Measurements from ENCODE around the gene ZNF81.
"Not testable (repeated sequence)": the region's sequence is repeated elsewhere in the genome, so short reads cannot be mapped to it uniquely, and the experiment has no call there.

Gene ZNF81

DNA sequence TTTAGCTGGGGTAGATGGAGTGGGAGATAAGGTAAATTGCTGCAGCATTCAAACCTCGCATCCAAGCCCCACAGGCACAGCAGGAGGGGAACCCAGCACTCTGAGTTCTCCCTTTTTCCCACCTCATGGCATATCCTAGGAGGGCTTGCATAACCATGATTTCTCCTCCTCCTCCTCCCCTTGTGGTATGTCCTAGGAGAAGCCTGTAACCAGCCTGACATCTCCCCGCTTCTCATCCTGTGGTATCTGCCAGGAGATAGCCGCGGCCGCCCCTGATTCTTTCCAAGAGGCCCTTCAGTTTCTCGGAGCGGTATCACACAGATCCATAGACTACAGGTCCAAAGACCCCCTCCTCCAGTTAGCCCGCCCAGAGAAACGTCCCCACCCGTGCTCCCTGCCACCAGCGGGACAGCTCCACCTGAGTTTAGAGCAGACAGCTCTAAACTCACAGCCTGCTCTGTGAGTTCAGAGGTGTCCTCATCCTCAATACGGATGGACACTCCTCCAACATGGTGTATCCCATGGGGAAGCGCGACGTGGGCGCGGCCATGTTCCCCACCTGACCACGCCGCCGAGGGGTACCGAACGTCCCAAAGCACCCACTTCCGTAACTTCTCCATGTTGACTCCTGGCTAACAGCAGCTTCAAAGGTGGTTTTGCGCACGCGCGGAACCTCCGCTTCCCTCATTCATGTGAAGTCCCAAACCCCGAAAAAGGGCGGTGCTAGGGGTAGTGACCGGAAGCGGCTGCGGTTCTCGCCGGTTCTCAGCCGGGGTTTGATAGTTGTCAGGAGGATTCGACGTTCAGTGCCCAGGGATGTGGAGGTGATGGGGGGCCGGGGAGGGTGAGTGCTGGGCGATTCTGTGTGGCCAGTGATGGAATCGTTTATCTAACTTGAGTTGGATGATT, at the start of gene ZNF81:
TSS of gene ZNF81 (plus strand) at position 739 of the 909 bp plus-strand sequence. CDS start 9,366 bp downstream, outside the sequence.
- no peaks in the 10 kb centered on the region for H3K9me3 Mint-ChIP-seq
- H3K27me3 Mint-ChIP-seq: no peaks in the 10 kb centered on the region
- DNase-seq: peak; percentile 90
- peak within 1 kb of the TSS; percentile 98 for H3K27ac Mint-ChIP-seq
- H3K4me1 Mint-ChIP-seq: peaks cover 33% of the 10 kb centered on the region
- H3K36me3 Mint-ChIP-seq (ENCODE audit: low read depth): peaks cover 1% of the 10 kb centered on the region
- peak within 1 kb of the TSS; percentile 95 for H3K4me3 Mint-ChIP-seq
- peak; percentile 95 for ATAC-seq

DNA sequence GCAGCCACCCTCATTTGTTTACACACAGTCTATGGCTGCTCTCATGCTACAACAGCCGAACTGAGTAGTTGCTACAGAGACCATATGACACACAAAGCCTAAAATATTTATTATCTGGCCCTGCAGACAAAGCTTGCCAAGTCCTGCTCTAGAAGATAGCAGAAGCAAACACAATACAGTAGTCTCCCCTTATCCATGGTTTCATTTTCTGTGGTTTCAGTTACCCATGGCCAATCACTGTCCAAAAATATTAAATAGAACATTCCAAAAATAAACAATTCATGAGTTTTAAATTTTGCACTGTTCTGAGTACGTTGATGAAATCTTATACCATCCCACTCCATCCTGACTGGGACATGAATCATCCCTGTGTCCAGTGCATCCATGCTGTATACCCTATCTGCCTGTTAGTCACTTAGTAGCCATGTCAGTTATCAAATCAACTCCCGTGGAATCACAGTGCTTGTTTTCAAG, 40.2 kb upstream of the ZNF81 start:
- Mint-ChIP-seq H3K4me1 (no peaks in the 10 kb centered on the region), H3K27me3 (peaks cover 2% of the 10 kb centered on the region), H3K9me3 (no peaks in the 10 kb centered on the region), H3K36me3 (ENCODE audit: low read depth) (no peaks in the 10 kb centered on the region), H3K4me3 (no peak overlapping the region), H3K27ac (no peak overlapping the region)
- ATAC-seq (no peak), DNase-seq (no peak)

DNA sequence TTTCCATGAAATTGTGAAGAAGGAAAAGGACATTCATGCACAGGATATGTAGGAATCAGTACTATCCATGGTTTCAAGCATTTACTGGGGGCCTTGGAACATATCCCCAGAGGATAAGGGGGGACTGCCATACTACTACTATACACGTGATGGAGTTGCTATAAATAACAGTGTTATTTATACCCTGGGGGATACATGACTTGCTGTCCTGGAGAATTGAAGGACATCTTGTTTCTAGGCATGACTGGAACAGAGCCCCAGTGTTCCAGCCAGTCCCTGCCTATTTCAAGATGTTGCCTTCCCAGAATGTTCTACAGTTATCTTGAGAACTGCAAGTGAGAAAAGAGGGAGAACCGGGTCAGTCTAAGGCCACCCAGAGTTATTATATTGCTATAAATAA, 39.6 kb upstream of the ZNF81 start:
- H3K4me1 Mint-ChIP-seq: no peaks in the 10 kb centered on the region
- peaks cover 2% of the 10 kb centered on the region for H3K27me3 Mint-ChIP-seq

DNA sequence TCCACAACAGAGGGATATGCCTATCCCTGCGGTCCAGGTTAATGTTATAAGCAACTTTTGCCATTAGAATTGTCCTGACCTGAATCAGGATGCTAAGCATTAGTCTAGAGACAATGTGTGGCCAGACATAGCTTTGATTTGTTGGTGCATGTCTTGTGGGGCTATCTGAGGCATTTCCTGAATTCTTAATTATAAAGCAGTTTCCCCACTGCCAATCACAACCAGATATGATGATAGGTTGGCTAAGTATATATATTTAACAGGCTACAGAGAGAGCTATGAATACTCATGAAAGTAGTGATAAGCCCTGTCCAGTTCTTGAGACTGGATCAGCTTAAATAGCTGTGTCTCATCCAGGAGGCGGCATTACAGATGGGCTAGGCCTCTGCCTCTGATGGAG, 37.8 kb upstream of the ZNF81 start:
- Mint-ChIP-seq H3K4me1 (no peaks in the 10 kb centered on the region), H3K36me3 (ENCODE audit: low read depth) (no peaks in the 10 kb centered on the region), H3K9me3 (no peaks in the 10 kb centered on the region), H3K4me3 (no peak overlapping the region), H3K27me3 (no peaks in the 10 kb centered on the region), H3K27ac (no peak overlapping the region)
- ATAC-seq (no peak), DNase-seq (no peak)

More for the DNA sequence above, 39.6 kb upstream of the ZNF81 start:
- H3K36me3 Mint-ChIP-seq (ENCODE audit: low read depth): no peaks in the 10 kb centered on the region
- ATAC-seq (no peak), DNase-seq (no peak)
- no peak overlapping the region for H3K4me3 Mint-ChIP-seq
- H3K9me3 Mint-ChIP-seq: no peaks in the 10 kb centered on the region
- H3K27ac Mint-ChIP-seq: no peak overlapping the region

DNA sequence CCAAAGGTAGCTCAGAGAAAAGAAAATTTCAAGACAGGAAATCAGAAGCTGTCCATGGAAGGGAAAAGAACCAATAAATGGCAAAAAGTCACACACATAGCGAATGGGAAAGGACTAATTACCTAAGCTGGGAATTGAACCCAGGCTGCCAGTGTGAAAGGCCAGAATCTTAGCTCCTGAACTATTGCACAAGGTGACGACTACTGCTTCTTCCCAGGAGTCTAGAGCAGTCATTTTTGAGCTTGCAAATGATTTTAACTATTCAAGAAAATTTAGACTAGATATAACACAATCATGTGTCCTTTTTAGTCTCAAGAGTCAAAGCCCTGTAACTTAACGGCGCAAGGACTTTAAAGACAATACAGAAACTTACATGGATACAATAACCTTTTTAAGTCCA, 34.1 kb upstream of the ZNF81 start:
- Mint-ChIP-seq H3K4me1 (no peaks in the 10 kb centered on the region), H3K27ac (no peak overlapping the region), H3K9me3 (no peaks in the 10 kb centered on the region), H3K4me3 (no peak overlapping the region), H3K27me3 (no peaks in the 10 kb centered on the region), H3K36me3 (ENCODE audit: low read depth) (no peaks in the 10 kb centered on the region)
- ATAC-seq (no peak), DNase-seq (no peak)

DNA sequence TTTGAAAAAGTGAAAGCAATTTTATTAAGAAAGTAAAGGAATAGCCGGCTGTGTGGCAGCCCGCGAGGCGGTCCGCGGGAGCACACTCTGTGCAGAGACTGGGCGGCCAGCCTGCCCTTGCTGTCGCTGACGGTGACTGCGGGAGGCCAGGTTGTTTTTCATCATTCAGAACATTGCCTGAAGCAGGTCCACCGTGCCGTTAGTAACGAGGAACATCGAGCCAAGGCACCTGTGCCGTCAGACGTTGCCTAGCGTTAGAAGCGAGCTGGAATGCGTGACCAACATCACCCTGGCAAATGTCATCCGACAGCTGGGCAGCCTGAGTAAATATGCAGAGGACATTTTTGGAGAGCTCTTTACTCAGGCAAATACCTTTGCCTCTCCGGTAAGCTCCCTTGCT, 33.6 kb upstream of the ZNF81 start:
- DNase-seq; H3K36me3 Mint-ChIP-seq (ENCODE audit: low read depth); H3K4me1 Mint-ChIP-seq; H3K9me3 Mint-ChIP-seq; H3K27me3 Mint-ChIP-seq; H3K4me3 Mint-ChIP-seq; ATAC-seq; H3K27ac Mint-ChIP-seq: not testable (repeated sequence)

DNA sequence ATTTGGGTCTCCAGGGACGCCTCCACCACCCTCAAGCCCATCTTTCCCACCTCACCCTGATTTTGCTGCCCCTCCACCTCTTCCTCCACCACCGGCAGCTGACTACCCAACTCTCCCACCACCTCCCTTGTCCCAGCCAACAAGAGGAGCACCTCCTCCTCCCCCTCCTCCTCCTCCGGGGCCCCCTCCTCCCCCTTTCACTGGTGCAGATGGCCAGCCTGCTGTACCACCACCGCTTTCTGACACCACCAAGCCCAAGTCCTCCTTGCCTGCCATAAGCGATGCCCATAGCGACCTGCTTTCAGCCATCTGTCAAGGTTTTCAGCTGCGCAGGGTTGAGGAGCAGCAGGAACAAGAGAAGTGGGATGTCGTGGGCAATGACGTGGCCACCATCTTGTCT, 32.4 kb upstream of the ZNF81 start:
- DNase-seq (no peak), ATAC-seq (no peak)
- H3K27ac Mint-ChIP-seq: no peak overlapping the region
- no peaks in the 10 kb centered on the region for H3K27me3 Mint-ChIP-seq
- H3K36me3 Mint-ChIP-seq (ENCODE audit: low read depth): no peaks in the 10 kb centered on the region
- no peak overlapping the region for H3K4me3 Mint-ChIP-seq
- no peaks in the 10 kb centered on the region for H3K4me1 Mint-ChIP-seq
- no peaks in the 10 kb centered on the region for H3K9me3 Mint-ChIP-seq

DNA sequence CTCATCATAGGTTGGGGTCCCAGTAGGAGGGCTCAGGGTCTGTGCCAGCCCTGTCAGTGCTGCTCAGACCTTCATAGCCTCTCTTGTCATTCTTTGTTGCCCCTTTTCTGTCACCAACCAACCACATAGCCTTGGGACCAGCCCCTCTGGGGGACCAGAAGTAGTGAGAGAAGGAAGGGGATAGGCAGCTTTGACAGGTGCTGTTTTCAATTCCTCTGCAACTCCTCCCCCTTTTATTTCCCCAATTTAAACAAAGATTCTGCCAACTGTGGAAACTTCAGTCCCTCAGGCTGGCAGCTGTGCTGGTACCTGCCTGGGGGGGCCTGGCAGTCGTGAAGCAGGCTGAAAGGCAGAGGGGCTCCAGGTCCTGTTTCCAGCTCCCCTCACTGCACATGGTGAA, 30.9 kb upstream of the ZNF81 start:
- not testable (repeated sequence) for ATAC-seq; DNase-seq; H3K27ac Mint-ChIP-seq; H3K27me3 Mint-ChIP-seq; H3K9me3 Mint-ChIP-seq; H3K4me3 Mint-ChIP-seq; H3K36me3 Mint-ChIP-seq (ENCODE audit: low read depth); H3K4me1 Mint-ChIP-seq

DNA sequence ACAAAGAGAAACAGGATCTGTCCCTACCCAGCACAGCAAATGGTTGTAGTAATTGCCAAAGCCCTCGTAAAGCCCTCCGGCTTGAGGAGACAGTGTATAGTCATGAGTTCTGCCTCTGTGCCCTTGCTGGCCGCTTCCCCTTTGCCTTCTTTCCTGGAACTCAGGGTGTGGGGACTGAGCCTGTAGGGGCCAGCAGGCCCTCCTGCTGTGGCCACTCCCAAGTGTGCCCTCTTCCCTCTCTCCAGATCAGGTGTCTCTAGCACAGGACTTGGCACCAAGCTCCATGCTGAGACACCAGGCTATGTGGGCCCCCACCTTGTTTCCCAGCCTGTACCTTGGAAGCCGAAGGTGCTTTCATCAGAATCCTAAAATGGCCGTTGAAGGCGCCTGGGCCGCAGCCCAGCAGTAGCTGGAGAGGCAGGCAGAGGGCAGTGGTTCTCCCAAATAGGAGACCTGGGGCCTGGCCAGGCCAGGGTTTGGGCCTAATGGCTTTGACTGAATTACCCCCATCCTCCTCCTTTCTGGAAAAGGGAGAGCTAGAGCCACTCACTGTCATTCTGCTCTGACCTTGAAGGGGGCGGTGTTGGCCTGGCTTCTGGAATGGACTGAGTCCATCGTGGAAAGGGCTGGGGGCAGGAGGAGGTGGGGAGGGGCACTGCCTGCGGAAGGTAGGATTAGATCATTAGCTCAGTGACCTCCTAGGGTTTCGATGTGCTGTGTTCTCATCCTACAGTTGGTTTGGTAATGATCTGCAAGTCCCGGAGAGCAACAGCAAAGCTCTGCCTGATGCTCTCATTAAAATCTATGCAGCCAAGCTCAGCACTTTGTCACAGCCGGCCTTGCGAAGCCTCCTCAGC, 30.1 kb upstream of the ZNF81 start:
- H3K36me3 Mint-ChIP-seq (ENCODE audit: low read depth); DNase-seq; H3K27ac Mint-ChIP-seq; ATAC-seq; H3K9me3 Mint-ChIP-seq; H3K4me3 Mint-ChIP-seq; H3K27me3 Mint-ChIP-seq; H3K4me1 Mint-ChIP-seq: not testable (repeated sequence)

DNA sequence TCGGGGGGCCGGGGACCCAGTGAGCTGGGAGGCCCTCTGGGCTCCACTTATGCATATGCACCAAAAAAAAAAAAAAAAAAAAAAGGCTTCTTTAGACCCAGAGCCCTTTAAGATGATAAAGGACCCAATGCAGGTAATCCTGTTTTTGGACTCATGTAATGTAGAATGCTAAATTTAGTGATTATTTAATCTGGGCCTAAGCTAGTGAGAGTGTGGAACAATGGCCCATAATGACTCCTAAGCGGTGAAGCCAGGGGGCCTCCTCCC, 29.5 kb upstream of the ZNF81 start:
- not testable (repeated sequence) for H3K27me3 Mint-ChIP-seq; H3K4me1 Mint-ChIP-seq; H3K36me3 Mint-ChIP-seq (ENCODE audit: low read depth); H3K9me3 Mint-ChIP-seq; ATAC-seq; H3K4me3 Mint-ChIP-seq; H3K27ac Mint-ChIP-seq; DNase-seq

DNA sequence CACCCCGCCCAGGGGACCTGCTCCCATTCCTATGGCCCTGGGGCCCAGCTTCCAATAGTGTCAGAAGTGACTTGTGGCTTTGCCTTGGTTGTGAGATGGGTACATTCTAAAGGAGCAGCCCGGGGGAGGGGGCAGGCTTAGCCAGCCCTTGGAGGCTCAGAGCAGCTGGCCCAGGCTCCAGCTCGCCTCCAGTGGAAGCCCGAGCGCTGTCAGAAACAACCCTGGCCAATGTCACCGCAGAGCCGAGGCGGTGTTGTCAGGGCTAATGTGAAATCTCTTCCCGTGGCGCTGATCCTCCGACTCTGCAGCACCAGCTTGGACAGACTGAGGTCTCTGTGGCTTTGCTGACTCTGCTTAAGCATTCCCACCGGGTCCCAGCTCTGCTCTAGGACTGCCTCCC, 29.2 kb upstream of the ZNF81 start:
- H3K27me3 Mint-ChIP-seq: no peaks in the 10 kb centered on the region

DNA sequence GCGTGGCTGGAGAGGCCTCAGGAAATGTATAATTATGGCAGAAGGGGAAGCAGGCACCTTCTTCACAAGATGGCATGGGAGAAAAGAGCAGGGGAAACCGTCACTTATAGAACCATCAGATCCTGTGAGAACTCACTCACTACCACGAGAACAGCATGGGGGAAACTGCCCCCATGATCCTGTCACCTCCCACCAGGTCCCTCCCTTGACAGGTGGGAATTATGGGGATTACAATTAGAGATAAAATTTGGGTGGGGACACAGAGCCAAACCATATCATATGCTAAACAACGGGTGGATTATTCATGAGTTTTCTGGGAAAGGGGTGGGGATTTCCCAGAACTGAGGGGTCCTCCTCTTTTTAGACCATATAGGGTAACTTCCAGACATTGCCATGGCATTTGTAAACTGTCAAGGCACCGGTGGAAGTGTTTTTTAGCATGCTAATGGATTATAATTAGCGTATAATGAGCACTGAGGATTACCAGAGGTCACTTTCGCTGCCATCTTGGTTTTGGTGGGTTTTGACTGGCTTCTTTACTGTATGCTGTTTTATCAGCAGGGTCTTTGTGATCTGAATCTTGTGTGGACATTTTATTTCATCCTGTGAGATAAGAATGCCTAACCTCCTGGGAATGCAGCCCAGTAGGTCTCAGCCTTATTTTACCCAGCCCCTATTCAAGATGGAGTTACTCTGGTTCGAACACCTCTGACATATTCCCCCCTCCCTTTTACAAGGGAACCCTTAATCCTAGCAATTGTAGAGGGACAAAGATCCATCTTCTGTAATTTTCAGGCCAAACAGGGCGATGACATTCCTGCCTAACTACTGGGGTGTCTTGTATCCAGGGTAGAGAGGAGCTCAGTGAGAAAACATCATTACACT, 27.6 kb upstream of the ZNF81 start:
- Mint-ChIP-seq H3K9me3 (no peaks in the 10 kb centered on the region), H3K4me3 (no peak overlapping the region), H3K27ac (no peak overlapping the region), H3K27me3 (no peaks in the 10 kb centered on the region), H3K4me1 (no peaks in the 10 kb centered on the region), H3K36me3 (ENCODE audit: low read depth) (no peaks in the 10 kb centered on the region)
- no peak for ATAC-seq
- DNase-seq: no peak

More for the DNA sequence above, 29.2 kb upstream of the ZNF81 start:
- DNase-seq: no peak
- no peak for ATAC-seq
- Mint-ChIP-seq H3K4me1 (no peaks in the 10 kb centered on the region), H3K36me3 (ENCODE audit: low read depth) (no peaks in the 10 kb centered on the region), H3K27ac (no peak overlapping the region), H3K4me3 (no peak overlapping the region), H3K9me3 (no peaks in the 10 kb centered on the region)

DNA sequence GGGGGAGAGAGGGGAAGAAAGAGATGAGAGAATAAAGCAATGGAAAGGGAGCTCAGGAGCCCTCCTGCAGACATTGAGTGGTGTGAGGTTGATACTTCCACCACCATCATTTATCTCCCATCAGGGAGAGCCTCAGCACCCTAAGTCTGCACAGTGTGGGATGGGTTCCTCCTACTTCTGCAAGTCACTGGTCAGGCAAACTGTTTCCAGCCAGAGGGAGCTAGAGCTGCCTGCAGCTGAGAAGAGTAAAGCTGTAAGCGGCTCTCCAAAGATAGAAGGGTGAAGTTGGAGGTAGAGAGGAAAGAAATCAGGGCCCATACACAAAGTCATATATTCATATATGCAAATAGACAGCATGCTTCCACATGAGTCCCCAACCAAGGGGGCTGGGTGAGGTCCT, 21.9 kb upstream of the ZNF81 start:
- H3K4me3 Mint-ChIP-seq: no peak overlapping the region
- no peaks in the 10 kb centered on the region for H3K36me3 Mint-ChIP-seq (ENCODE audit: low read depth)
- no peaks in the 10 kb centered on the region for H3K27me3 Mint-ChIP-seq
- no peaks in the 10 kb centered on the region for H3K9me3 Mint-ChIP-seq
- DNase-seq (no peak), ATAC-seq (no peak)
- no peak overlapping the region for H3K27ac Mint-ChIP-seq
- H3K4me1 Mint-ChIP-seq: peaks cover 4% of the 10 kb centered on the region

Measured in activated naive CD8-positive, alpha-beta T cell treated with anti-CD3 and anti-CD28 coated beads, Interleukin-2, amount 50 U/mL, for 24 hours (primary cell).